GM18951 (cell line): Measurements from ENCODE around the gene GUCA2B.

ENCODE experiments used
- POLR2A ChIP-seq: IDR thresholded peaks from 4 replicates; pipeline ENCODE4 v1.6.1; 2011; ENCODE audit warnings: mild to moderate bottlenecking; ENCODE audit not compliant: insufficient read length, insufficient read depth; ENCODE audit errors: extremely low read depth
- in situ Hi-C: fragments of 300-500 bp; cut with MboI; formaldehyde crosslinking; loops from one replicate; pipeline ENCODE4 v1.12.0; 2022; ENCODE audit warnings: low sequenced_read_pairs, mixed read lengths, inconsistent platforms; ENCODE audit not compliant: unreplicated experiment

Gene GUCA2B

DNA sequence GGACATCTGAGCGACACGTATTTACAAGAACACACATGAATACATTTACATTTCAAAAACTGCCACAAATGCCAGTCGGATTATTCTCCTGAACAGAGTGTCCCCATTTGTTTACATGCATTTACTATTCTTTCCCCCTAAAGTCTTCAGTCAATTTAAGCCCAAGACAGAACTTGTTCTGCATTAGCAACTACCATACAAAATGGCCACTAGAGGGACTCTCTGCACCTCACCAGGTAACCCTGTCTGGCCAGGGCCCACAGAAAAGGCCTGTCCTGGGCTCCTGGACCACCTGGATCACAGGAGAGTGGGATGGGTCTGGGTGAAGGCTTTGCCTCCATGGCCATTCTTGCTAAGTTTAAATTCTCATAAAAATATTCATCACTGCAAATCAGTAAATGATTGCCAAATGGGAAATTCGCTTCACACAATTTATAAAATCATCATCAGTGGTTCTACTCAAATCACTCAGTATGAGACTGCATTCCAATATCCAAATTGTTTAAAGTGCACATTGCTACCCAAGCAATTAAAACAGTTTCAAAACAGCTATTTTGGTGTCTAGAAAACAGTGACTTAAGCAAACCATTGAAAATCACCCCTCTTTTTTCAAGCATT, 23.8 kb downstream of the GUCA2B start:
- in situ Hi-C loops, result no loop called here

DNA sequence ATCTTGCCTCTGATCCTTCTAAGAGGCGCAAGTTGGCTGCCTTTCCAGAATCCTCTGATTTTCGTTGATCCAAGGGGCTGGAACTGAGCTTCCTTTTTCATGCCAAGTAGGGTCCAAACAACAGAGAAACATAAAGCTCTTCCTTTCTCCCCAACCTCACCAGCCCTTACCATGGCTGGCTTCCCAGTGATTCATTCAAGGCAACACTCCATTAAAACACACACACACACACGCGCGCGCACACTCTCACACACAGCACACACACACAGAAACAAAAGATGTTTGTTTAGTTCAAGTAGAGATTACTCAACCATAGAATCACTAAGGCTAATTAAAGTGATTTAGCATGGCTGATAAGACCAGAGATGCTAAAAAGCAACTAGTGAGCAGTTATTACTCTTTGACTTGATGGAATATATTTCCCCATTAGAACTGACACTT, 24.4 kb downstream of the GUCA2B start:
- no peak for TF ChIP-seq POLR2A
- in situ Hi-C loops, result no loop called here

More for the DNA sequence above, 23.8 kb downstream of the GUCA2B start:
- no peak for TF ChIP-seq POLR2A

DNA sequence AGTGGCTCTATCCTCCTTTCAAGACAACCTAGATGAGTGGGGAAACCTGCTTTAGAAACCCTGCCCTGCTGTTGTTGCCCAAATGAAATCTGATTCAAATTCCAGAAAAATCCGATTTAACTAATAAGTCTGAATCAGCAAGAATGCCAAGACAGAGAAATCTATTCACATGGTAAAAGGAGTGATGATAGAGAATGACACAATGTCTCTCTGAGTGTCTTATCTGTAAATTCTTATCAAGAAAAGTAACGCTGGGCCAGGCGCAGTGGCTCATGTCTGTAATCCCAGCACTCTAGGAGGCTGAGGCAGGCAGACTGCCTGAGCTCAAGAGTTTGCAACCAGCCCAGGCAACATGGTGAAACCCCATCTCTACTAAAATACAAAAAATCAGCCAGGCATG, 25.0 kb downstream of the GUCA2B start:
- no peak for TF ChIP-seq POLR2A
- in situ Hi-C loops, result no loop called here

DNA sequence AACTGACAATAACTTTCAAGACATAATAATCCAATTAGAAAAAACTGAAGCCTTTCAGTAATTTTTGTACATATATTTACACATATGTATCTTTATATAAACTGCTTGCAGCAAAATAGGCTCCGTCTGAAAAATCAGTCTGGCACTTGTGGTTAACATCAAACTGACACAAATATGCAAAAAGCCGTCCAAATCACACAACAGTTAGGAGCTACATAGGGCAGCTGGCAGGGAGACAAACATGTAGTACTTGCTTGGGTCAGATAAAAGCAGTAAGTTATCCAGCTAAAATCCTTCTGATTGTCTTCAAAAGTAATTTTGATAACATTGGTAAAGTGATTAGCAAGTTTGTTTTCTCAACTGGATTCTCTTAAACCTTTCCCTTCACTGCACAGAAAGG, 26.1 kb downstream of the GUCA2B start:
- in situ Hi-C loops, result no loop called here
- no peak for TF ChIP-seq POLR2A

GRCh38 chr1:42179900-42180329, 26.7 kb downstream of the GUCA2B start:
- TF ChIP-seq POLR2A, result no peak
- in situ Hi-C loops, result no loop called here

DNA sequence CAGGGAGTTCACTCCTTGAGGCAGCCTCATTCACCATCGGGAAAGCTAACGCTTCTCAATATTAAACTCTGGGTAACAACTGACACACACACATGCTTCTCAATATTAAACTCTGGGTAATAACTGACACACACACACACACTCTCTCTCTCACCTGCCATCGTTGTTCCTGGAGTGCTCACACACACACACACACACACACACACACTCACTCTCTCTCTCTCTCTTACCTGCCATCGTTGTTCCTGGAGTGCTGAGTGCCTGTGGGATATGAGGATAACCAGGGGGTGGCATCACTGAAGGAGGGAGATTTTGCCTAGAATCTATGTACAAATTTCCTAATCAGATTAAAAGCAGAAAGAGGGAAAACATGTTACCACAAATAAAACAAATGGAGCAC, 28.5 kb downstream of the GUCA2B start:
- in situ Hi-C loops, result no loop called here
- TF ChIP-seq POLR2A, result no peak

DNA sequence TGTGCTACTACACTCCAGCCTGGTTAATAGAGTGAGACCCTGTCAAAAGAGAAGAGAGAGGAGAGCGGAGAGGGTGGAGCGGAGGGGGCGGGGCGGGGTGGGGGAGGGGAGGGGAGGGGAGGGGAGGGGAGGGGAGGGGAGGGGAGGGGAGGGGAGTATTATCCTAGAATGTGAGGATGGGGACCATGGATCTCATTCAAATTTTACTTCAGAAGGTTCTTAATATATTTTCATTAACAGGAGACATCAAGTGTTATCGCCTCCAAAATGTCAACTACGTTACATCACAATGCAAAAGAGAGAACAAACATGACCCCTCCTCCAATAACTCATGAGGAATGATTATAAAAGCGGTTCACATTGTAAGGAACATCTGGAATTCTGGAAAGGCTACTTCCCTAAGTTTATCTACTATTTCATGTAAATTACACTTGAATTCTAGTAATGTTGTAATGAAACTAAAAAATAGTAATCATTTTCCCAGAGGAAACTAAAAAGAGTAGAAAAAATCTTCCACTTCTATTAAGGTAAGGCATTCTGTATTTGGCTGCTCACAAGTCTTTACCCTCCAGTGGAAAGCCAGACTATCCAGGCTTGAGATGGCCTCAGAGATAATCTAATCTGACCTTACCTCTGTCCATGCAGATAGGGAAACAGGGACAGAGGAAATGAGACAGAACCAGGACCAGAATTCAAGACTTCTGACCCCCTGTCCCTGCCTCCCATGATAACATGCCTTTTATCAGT, 30.2 kb downstream of the GUCA2B start:
- in situ Hi-C loops, result no loop called here
- no peak for TF ChIP-seq POLR2A

DNA sequence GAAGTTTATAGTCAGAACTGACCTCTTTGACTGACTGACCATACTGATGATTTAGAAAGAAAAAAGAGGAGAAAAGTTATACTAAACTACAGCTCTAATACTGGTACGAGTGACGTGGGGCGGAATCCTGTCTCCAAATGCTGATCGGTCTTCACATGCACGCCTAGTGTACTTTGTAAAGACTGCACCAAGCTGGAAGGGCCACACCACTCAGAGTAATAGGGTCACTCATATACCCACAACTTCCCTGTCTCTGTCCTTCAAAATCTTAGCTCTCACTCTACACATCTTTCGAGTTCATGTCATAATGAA, 30.7 kb downstream of the GUCA2B start:
- no peak for TF ChIP-seq POLR2A
- in situ Hi-C loops, result no loop called here

DNA sequence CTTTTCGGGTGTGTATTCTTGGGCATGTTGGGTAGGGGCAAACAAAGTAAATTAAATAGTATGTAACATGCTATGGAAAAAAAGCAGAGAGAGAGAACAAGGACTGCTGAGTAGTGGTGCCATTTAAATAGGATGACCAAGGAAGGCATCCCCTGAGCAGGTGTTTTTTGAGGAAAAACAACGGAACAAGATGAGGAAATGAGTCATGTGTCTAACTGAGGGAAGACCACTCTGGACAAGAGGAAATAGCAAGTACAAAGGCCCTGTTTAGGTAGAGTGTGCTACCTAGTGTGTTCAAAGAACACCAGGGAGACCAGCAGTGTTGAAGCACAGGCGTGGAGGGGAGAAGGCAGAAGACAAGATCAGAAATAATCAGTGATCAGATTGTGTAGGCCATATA, 31.4 kb downstream of the GUCA2B start:
- in situ Hi-C loops, result no loop called here
- no peak for TF ChIP-seq POLR2A

- no peak for TF ChIP-seq POLR2A
- in situ Hi-C loops, result no loop called here
These were observed 32.9 kb downstream of the GUCA2B start for GRCh38 chr1:42186152-42186551.

DNA sequence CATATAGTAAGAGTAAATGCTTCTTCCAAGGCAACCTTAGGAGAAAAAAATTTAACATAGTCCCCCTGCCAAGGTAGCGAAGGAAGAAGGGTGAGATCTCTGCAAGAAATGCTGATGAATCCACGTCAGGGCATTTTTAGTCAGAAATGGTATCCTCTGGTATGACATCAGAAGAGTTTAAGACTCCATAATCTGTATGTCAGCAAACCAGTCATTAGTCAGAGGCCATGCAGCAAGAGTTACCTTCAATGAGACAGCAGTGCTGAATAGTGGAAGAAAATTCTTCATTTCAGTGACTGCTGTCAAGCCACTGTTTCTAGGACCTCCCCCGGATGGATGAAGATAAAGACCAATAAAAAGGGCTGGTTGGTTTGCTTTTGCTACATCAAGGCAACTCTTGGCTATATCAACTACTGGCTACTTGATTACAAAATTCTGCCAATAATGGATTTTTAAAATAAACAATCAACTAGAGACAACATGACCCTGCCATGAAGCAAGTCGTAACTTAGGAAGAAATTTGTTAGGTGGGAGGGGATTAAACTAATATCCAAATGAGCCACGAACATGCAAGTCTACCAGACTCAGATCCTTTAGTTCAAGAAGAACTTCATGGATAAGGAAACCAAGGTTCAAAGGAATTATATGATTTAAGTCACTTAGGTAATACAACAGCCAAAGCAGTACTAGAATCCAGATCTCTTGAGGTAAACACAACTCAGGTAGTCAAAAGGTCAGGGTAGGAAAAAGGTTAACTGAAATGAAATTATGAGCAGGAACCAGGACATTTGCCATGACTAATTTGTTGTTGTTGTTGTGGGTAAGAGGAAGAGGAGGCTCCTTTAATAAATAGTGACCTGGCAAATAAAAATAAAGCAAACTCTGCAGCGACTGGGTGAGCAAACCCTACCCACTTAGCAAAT, 37.0 kb downstream of the GUCA2B start:
- in situ Hi-C loops, result no loop called here
- no peak for TF ChIP-seq POLR2A

DNA sequence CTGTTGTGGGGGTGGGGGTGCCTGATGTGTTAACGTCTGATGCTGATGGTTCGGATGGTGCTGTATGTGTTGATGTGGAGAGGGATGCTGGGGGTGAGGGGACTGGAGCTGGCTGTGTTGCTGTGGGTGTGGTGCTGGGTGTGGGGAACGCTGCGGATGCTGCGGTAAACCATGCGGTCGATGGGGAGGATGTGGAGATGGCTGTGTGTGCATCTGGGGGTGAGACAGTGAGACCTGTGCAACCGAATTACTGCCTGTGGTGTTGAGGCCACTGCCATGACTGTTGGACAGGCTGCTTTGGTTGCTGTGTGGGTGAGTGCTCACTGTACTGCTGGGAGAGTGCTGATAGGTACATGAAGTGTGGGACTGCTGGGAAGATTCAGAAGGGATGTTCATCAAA, 38.1 kb downstream of the GUCA2B start:
- in situ Hi-C loops, result no loop called here
- TF ChIP-seq POLR2A, result no peak

GRCh38 chr1:42192106-42192505, 38.9 kb downstream of the GUCA2B start:
- no peak for TF ChIP-seq POLR2A
- in situ Hi-C loops, result no loop called here
